HepG2 (cell line): ENCODE measurements around the gene FMNL1. TPM values are rescaled to one million over a fixed set of nuclear protein-coding genes. Genes with fewer than 3 reads are reported as not detected.

Source experiments
- ATAC-seq: fragments of 200-7000 bp; cut with Tn5 transposase; 3 replicates; pipeline ENCODE4 v1.9.1; 2020; ENCODE audit warnings: mild to moderate bottlenecking, moderate library complexity
- BruUV-seq: library from RNA; stranded (reverse); fragments of 400-500 nt; replicated peaks from 2 replicates; lab custom pipeline; 2021; lab: Mats Ljungman, UMichigan
- CTCF ChIA-PET: fragments of 300-600 bp; formaldehyde crosslinking; extraction: SDS; loops from one replicate; lab custom pipeline; 2021; ENCODE audit warnings: low total read pairs, inconsistent platforms, low intra/inter-chr PET ratio; lab: Yijun Ruan, JAX
- POLR2A ChIA-PET: fragments of 350-600 bp; sonication (Branson Sonifier 250); formaldehyde crosslinking; loops from one replicate; lab custom pipeline; 2020; ENCODE audit warnings: antibody characterized with exemption, inconsistent platforms; lab: Yijun Ruan, JAX
- DNase-seq: peaks from one replicate; pipeline ENCODE4 v3.0.0-alpha.2; 2015; ENCODE audit warnings: low spot score
- FAIRE-seq: peaks from 3 replicates; lab custom pipeline; 2011; peaks lifted over from hg19 to GRCh38; lab: Jason Lieb, UNC
- H2AFZ ChIP-seq: one replicate; pipeline ENCODE4 v1.6.1; 2011; ENCODE audit warnings: low read length, inconsistent platforms
- H3K27ac ChIP-seq: fragments of 300-600 bp; 3 replicates; pipeline ENCODE4 v1.8.0; 2011; ENCODE audit warnings: mixed run types, mild to moderate bottlenecking, mixed read lengths, low read length, inconsistent platforms; ENCODE audit not compliant: insufficient read depth; ENCODE audit errors: extremely low read length
- H3K27me3 ChIP-seq, 2 experiments: fragments of 200-600 bp in 1 of 2; 2 replicates in 1 of 2; 3 replicates in 1 of 2; pipeline versions ENCODE4 v1.6.0 to v1.8.0; 2011; ENCODE audit warnings: low read length in 2 of 2, mild to moderate bottlenecking in 2 of 2, moderate library complexity in 2 of 2, inconsistent platforms in 1 of 2; ENCODE audit not compliant: insufficient read depth in 2 of 2, control insufficient read depth in 1 of 2
- H3K36me3 ChIP-seq, 2 experiments: fragments of 200-600 bp in 1 of 2; replicated peaks in 1 of 2; 2 replicates in 1 of 2; 3 replicates in 1 of 2; pipeline versions ENCODE4 v1.5.1 to v1.8.0; 2011; ENCODE audit warnings: low read length in 2 of 2, inconsistent platforms in 1 of 2; ENCODE audit not compliant: insufficient read depth in 2 of 2, control insufficient read depth in 1 of 2
- H3K4me1 ChIP-seq: 2 replicates; pipeline ENCODE4 v1.5.1; 2012; ENCODE audit warnings: low read length, inconsistent platforms; ENCODE audit not compliant: insufficient read depth
- H3K4me2 ChIP-seq: 2 replicates; pipeline ENCODE4 v1.6.0; 2011; ENCODE audit warnings: low read depth, low read length, inconsistent platforms
- H3K4me3 ChIP-seq, 3 experiments: fragments of 200-600 bp in 1 of 3; sonication (generic), shearing (Covaris generic) in 1 of 3; replicated peaks in 1 of 3; 2 replicates each; pipeline ENCODE4 v1.5.1; 2011 to 2016; ENCODE audit warnings: low read length in 3 of 3, inconsistent platforms in 2 of 3, low read depth in 2 of 3, mild to moderate bottlenecking in 2 of 3, control low read depth in 1 of 3, mixed read lengths in 1 of 3; ENCODE audit not compliant: insufficient read depth in 1 of 3
- H3K79me2 ChIP-seq: one replicate; pipeline ENCODE4 v1.6.1; 2011; ENCODE audit warnings: low read length, inconsistent platforms; ENCODE audit not compliant: insufficient read depth
- H3K9ac ChIP-seq: 2 replicates; pipeline ENCODE4 v1.6.0; 2011; ENCODE audit warnings: mild to moderate bottlenecking, low read depth, low read length, inconsistent platforms; ENCODE audit not compliant: insufficient read depth
- H3K9me3 ChIP-seq: 2 replicates; pipeline ENCODE4 v1.5.1; 2012; ENCODE audit warnings: mild to moderate bottlenecking, low read length
- H4K20me1 ChIP-seq: 2 replicates; pipeline ENCODE4 v1.6.0; 2011; ENCODE audit warnings: inconsistent platforms, mild to moderate bottlenecking, low read length, moderate library complexity; ENCODE audit not compliant: insufficient read depth
- ELF1 ChIP-seq: sonication (generic); formaldehyde crosslinking; IDR thresholded peaks from 2 replicates; pipeline ENCODE4 v1.4.0; 2020; ENCODE audit warnings: missing genetic modification reagents
- HDAC2 ChIP-seq: sonication (generic); formaldehyde crosslinking; IDR thresholded peaks from 2 replicates; pipeline ENCODE4 v1.4.0; 2020; ENCODE audit warnings: missing genetic modification reagents
- HHEX ChIP-seq: IDR thresholded peaks from 2 replicates; pipeline ENCODE4 v1.6.1; 2016; ENCODE audit warnings: control low read depth
- SMARCC2 ChIP-seq: fragments of 450-650 bp; IDR thresholded peaks from 2 replicates; pipeline ENCODE4 v1.6.1; 2017; ENCODE audit warnings: antibody characterized with exemption, mild to moderate bottlenecking
- SSRP1 ChIP-seq: IDR thresholded peaks from 2 replicates; pipeline ENCODE4 v1.6.1; 2016; ENCODE audit warnings: control low read depth
- TEAD2 ChIP-seq: sonication (generic); formaldehyde crosslinking; IDR thresholded peaks from 2 replicates; pipeline ENCODE4 v1.9.0; 2021; ENCODE audit warnings: missing genetic modification reagents
- ZNF205 ChIP-seq: IDR thresholded peaks from 2 replicates; pipeline ENCODE4 v1.6.1; 2018; ENCODE audit warnings: missing biosample characterization, missing genetic modification reagents
- ZNF563 ChIP-seq: sonication (generic); formaldehyde crosslinking; IDR thresholded peaks from 2 replicates; pipeline ENCODE4 v1.8.0; 2022; ENCODE audit warnings: mild to moderate bottlenecking, moderate library complexity, missing genetic modification reagents
- ZNF713 ChIP-seq: sonication (generic); formaldehyde crosslinking; IDR thresholded peaks from 2 replicates; pipeline ENCODE4 v1.4.0; 2020; ENCODE audit warnings: mild to moderate bottlenecking, missing genetic modification reagents
- ZNF879 ChIP-seq: sonication (generic); formaldehyde crosslinking; IDR thresholded peaks from 2 replicates; pipeline ENCODE4 v1.8.1; 2023; ENCODE audit warnings: missing genetic modification reagents
- WGBS: methylation state at CpG from one replicate; pipeline ENCODE4 v1.1.6; 2017; ENCODE audit warnings: low lambda C conversion rate; 5-methylcytosine and 5-hydroxymethylcytosine counted together
- in situ Hi-C: cut with HindIII; loops from 2 replicates; pipeline ENCODE4 v1.10.0; 2017; ENCODE audit warnings: low pct_unique_long_range_greater_than_20kb; ENCODE audit not compliant: extremely low pct_ligation_motif_present
- intact Hi-C: fragments of 100-400 bp; cut with micrococcal nuclease; formaldehyde crosslinking; loops from one replicate; pipeline ENCODE4 v1.10.0; 2022; ENCODE audit not compliant: unreplicated experiment
- polyA plus RNA-seq, 8 experiments: library from polyadenylated mRNA; depleted of rRNA in 3 of 8; stranded (reverse) in 7 of 8; unstranded in 1 of 8; fragments of >200 nt; fragmentation: Illumina TruSeq in 4 of 8; extraction: Trizol in 4 of 8; gene quantifications; 2 replicates each; pipeline versions ENCODE4 v1.2.1 to v1.2.3, GENCODE V29; 2011 to 2016; ENCODE audit warnings: low read depth in 4 of 8, missing spikeins in 1 of 8, mixed read lengths in 1 of 8; ENCODE audit not compliant: insufficient read depth in 1 of 8
- total RNA-seq, 5 experiments: library from RNA; depleted of rRNA; stranded (reverse); fragments of >200 nt; fragmentation: Illumina TruSeq; extraction: Trizol; gene quantifications; 2 replicates each; pipeline ENCODE4 v1.2.3, GENCODE V29; 2016; ENCODE audit warnings: low read depth in 1 of 5
- TF ChIP-seq, protein P1 (sequence below): sonication (generic); formaldehyde crosslinking; IDR thresholded peaks from 2 replicates; pipeline ENCODE4 v1.5.0; 2020; ENCODE audit warnings: missing genetic modification reagents
- TF ChIP-seq, protein P2 (sequence below): sonication (generic); formaldehyde crosslinking; IDR thresholded peaks from 2 replicates; pipeline ENCODE4 v1.5.0; 2020; ENCODE audit warnings: missing genetic modification reagents

Gene FMNL1
- total and polyA plus RNA-seq, 2 of the 13 experiments (the other 11 are each of a cell fraction or from before 2014, with no cell fraction given) = 0.53 to 0.70 TPM

DNA sequence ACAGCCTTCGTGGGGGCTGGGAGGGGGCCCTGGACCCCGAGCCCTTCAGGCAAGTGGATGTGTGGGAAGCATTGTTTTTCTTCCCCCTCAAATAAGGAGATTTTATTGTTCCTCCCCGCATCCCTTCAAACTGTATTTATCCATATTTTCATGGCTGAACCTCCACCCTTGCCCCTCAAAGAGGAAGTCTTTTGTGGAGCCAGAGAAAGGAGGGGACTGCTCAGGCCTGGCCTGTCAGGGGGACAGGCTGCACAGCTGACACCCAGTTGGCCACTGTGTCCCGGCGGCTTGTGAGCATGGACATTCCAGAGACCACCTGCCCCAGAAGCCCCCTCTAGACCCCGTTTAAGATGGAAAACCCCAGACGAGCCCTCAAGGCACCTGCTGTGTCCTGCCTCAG lies 44.1 kb upstream of the FMNL1 start:
- ChIA-PET POLR2A (interaction anchor here (2.5 to 24.3 kb wide), 2 partner anchors 20 to 23 kb away, joined by 11 to 2487 read pairs; partner anchors contain the start of genes HEXIM1 and HEXIM2), CTCF (no interaction called here)
- Histone ChIP-seq H3K4me3 (no peak overlapping the region), H3K9ac (no peak overlapping the region), H3K27ac (no peak overlapping the region), H3K27me3 (no peaks in the 10 kb centered on the region), H4K20me1 (no peaks in the 10 kb centered on the region), H3K36me3 (no peaks in the 10 kb centered on the region), H3K79me2 (no peaks in the 10 kb centered on the region), H3K4me2 (peak overlapping the region; percentile 8; the same call in 1 of the 2 replicates), H3K4me1 (peaks cover 52% of the 10 kb centered on the region), H3K9me3 (no peaks in the 10 kb centered on the region), H2AFZ (no peak overlapping the region)
- BruUV-seq = no TSS peak
- 87% methylated on average over 6 of the region's 7 CpGs for WGBS
- TF ChIP-seq ELF1 = no peak
- TF ChIP-seq ZNF713 = no peak
- TF ChIP-seq HHEX (CRISPR knock-in tag) = no peak
- TF ChIP-seq TEAD2 (CRISPR knock-in tag) = no peak
- TF ChIP-seq SMARCC2 = no peak
- in situ Hi-C loops (no loop called here), intact Hi-C loops (no loop called here)
- no peak for FAIRE-seq
- no peak for ATAC-seq
- no peak for DNase-seq

DNA sequence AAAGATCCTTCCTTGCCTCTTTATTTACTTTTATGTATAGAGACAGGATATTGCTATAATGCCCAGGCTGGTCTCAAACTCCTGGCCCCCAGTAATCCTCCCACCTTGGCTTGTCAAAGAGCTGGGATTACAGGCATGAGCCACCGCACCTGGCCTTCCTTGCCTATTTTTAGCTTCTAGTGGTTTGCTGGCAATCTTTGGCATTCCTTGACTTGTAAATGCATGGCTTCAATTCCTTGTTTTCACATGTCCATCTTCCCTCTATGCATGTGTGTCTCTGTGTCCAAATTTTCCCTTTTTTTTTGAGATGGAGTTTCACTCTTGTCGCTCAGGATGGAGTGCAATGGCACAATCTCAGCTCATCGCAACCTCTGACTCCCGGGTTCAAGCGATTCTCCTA lies 37.5 kb upstream of the FMNL1 start:
- H3K4me1 ChIP-seq = peaks cover 34% of the 10 kb centered on the region
- H4K20me1 ChIP-seq = no peaks in the 10 kb centered on the region
- no peak overlapping the region for H3K4me2 ChIP-seq
- DNase-seq (no peak), FAIRE-seq (no peak), ATAC-seq (no peak)
- WGBS = 83% methylated on average over 5 of the region's 5 CpGs
- intact Hi-C loops (no loop called here), in situ Hi-C loops (no loop called here)
- no peak overlapping the region for H3K4me3 ChIP-seq
- H3K9me3 ChIP-seq = no peaks in the 10 kb centered on the region
- no peak overlapping the region for H2AFZ ChIP-seq
- no peak overlapping the region for H3K9ac ChIP-seq
- no peak overlapping the region for H3K27ac ChIP-seq
- ChIA-PET CTCF (no interaction called here), POLR2A (interaction anchor here (1.3 to 5.2 kb wide), 4 partner anchors 8 to 35 kb away, joined by 3 to 70 read pairs (median 22); partner anchors contain the start of genes HEXIM1 and HEXIM2)
- no TSS peak for BruUV-seq
- no peak for TF ChIP-seq SSRP1
- no peak for TF ChIP-seq ZNF563 (CRISPR knock-in tag)
- TF ChIP-seq ZNF879 = no peak
- TF ChIP-seq, protein P1, sequence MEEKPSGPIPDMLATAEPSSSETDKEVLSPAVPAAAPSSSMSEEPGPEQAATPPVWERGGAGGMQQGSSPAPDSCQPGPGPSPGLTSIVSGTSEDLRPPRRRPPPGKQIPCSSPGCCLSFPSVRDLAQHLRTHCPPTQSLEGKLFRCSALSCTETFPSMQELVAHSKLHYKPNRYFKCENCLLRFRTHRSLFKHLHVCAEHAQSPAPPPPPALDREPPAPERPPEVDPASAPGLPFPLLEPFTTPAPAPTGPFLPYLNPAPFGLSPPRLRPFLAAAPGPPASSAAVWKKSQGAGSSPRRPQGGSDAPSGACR = no peak
- TF ChIP-seq ZNF205 (CRISPR knock-in tag) = no peak
- TF ChIP-seq, protein P2, sequence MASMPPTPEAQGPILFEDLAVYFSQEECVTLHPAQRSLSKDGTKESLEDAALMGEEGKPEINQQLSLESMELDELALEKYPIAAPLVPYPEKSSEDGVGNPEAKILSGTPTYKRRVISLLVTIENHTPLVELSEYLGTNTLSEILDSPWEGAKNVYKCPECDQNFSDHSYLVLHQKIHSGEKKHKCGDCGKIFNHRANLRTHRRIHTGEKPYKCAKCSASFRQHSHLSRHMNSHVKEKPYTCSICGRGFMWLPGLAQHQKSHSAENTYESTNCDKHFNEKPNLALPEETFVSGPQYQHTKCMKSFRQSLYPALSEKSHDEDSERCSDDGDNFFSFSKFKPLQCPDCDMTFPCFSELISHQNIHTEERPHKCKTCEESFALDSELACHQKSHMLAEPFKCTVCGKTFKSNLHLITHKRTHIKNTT (CRISPR knock-in tag) = no peak
- no peak for TF ChIP-seq HDAC2 (CRISPR knock-in tag)
- no peaks in the 10 kb centered on the region for H3K27me3 ChIP-seq
- no peaks in the 10 kb centered on the region for H3K36me3 ChIP-seq
- no peaks in the 10 kb centered on the region for H3K79me2 ChIP-seq
